GM19467 (cell line): ENCODE measurements around the gene AGPAT1.

Experiments used
- ATAC-seq: cut with Tn5 transposase; IDR thresholded peaks from one replicate; pipeline ENCODE4 v1.9.1; 2021; ENCODE audit warnings: mild to moderate bottlenecking, moderate library complexity; ENCODE audit not compliant: unreplicated experiment

Gene AGPAT1

GRCh38 chr6:32127409-32127716 is 48.5 kb downstream of the AGPAT1 start:
- no peak for ATAC-seq

GRCh38 chr6:32126880-32127279 is 49.0 kb downstream of the AGPAT1 start:
- no peak for ATAC-seq

GRCh38 chr6:32123681-32124080 is 52.2 kb downstream of the AGPAT1 start:
- ATAC-seq = no peak

- no peak for ATAC-seq
Observed at GRCh38 chr6:32120573-32121059, 55.3 kb downstream of the AGPAT1 start.

- no peak for ATAC-seq
Observed at GRCh38 chr6:32118782-32119628, 56.9 kb downstream of the AGPAT1 start.
